Ureter (tissue), 1 donor: ENCODE results near the gene ZC3HAV1L. TPM values are rescaled to one million over a fixed set of nuclear protein-coding genes. Genes with fewer than 3 reads are reported as not detected.
"Not testable (repeated sequence)": the region's sequence is repeated elsewhere in the genome, so short reads cannot be mapped to it uniquely, and the experiment has no call there.

ENCODE experiments used
- DNase-seq: peaks from one replicate; pipeline ENCODE4 v3.0.0-alpha.2; 2020; ENCODE audit warnings: low spot score
- total RNA-seq: library from RNA; stranded (reverse); gene quantifications from one replicate; pipeline ENCODE4 v1.2.4, GENCODE V29; 2023
- donor health status: DM: yes; HTN: yes; CAD: no.

The ZC3HAV1L gene
- total RNA-seq, 1 donor from 2014 or later, result 16.2 TPM

DNA sequence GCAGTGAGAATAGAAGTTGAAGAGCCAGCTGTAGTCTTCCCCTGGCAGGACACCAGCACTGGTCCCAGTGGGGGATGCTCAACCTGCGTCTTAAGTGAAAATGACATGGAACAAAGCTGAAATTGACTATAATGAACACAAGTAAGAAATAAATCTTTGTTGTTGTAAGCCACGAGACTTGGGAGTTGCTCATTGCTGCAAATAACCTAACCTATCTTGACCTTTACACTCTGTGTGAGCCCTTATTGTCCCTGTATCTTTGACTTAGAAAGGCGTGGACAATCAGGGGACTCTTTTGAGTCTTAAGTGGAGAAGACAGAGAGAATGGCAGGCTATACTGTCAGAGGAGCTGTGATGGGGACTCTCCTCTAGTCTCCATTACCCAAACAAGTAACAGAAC is 16.9 kb downstream of the ZC3HAV1L start:
- DNase-seq, result no peak

DNA sequence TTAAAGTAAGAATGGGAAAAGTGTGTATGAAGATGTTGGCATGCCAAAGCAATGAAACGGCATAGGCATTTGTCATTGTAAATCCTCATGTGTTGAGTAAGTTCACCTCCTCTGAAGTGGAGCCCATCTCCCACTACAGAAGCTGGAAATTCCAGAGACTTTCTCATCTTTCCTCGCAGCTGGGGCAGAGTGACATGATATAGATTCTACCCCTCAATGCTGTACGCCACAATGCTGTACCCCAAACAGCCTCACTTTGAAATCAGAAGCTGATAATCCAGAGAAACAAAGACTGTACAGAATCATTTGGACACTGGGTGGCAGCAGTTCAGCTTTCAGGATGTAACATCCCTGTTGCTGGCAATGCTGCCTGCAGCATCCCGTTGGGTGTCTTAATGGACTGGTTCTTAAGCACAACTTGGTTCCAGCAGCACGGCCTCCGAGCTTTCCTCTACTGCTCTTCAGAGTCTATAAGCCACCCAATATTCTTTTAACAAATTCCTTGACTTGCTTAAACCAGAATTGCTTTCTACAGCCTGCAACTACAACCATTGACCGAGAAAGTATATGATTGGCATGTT is 18.8 kb downstream of the ZC3HAV1L start:
- DNase-seq, result peak; percentile 70

DNA sequence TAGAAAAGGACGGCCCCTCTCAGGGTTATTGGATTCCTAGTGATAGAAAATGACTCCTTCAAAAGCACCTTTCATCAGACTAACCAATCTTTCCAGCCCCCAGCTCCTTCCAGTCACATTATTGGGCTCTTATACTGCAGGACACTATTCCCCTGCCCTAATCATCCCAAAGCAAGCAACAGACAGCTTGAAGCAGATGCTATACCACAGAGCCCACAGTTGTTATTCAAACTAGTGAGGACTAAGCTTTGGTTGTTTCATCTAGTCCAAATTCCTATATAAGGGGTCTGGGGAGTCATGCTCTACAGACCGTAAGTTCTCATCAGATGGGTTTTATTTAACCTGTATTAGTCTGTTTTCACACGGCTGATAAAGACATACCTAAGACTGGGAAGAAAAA is 24.5 kb downstream of the ZC3HAV1L start:
- DNase-seq, result no peak

DNA sequence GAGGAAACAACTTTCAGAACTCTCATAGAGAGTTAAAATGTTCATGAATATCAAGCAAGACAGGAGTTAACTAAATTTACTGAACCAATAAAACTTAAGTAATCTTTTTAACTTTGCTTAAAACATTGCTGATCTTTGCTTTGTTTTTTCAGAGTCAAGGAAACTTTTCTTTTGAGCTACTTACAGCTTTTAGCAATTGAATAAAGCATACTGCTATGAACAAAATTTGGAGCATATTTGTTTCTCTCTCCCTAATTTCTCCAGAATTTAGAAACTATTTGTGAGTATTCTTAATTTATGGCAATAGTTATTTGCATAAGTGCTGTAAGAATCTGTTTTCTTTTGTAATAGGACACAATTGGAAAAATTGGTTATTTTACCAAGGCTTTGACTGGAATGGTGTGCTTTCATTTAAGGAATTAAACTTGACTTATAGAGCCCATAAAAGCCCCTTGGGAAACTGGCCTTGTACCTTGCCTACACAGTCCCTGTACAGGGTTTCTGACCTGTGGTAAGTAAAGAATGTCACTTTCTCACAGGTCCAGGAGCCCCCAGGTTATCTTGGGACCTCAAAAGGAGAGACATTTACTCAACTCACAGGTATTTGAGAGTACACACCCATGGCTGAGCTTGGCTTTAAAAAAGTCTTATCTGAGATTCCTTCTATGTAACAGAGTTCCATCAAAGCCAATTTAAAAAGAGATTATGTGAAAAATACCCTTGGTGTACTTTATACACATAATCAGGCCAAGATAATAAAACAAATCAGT is 31.3 kb downstream of the ZC3HAV1L start:
- no peak for DNase-seq

DNA sequence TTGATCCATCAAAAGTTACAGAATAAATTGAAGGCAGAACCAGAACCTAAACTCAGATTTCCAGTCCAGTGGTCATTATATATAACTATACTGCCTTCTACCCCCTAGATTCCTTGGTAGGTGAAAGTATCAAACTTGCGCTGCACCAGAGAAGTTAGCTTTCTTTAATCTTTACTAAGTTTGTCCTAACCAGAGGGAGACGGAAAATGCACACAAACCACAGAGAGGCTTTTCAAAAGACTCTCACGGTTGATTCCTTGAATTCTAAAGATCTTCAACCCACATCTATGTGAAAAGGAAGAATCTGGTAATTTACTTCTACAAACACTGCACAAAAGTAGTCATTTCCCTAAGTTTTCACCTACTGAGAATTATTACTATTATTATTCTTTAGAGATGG is 36.4 kb downstream of the ZC3HAV1L start:
- DNase-seq, result no peak

DNA sequence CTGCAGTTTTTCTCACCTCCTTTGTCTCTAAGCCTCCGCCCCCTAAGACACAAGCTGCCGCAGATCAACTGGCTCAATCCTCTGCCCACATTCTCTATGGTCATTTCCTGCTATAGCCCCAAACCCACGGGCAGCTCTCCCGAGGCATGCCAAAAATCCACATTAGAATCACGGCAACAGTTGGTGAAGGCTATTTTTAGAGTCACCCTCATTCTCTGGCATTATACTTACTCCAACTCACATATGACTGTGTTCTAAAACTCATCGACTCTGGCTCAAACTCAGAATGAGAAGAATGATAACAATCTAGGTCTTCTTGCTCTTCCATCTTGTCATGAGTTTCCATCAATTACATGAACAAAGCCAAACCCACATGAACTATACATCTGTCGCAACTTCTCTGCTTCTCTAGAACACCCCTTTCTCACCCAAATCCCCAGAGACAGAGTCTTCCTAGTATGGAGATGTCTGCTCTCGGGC is 43.8 kb downstream of the ZC3HAV1L start:
- DNase-seq, result no peak

DNA sequence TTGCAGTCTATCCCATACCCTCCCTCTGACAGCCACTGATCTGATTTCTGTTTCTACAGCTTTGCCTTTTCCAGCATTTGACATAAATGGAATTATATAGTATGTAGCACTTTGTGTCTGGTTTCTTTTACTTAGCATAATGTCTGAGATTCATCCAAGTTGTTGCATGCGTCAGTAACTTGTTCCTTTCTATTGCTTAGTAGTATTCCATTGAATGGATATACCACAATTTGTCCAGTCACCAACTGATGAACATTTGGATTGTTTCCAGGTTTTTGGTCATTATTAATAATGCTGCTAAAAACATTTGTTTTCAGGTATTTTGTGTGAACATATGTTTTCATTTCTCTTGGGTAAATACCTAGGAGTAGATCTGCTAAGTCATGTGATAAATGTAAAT is 48.2 kb downstream of the ZC3HAV1L start:
- DNase-seq, result no peak

DNA sequence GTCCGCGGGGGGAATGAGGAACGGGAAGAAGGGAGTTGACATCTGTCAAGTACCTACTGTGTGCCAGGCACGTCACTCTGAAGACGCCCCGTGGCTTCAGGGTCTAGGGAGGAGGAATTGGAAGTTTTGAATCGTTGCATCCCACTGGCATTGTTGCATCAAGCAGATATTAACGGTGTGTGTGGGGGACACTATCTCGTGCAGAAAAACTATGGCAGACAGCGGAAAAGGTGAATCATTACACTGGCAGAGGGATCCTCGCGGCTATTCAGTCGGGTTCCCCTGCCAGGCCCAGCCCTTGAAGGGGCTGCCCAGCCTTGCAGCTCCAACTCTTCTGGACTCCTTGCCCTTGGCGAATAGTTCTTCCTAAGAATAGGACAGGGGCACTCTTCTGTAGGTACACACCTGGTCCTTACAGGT is 53.6 kb downstream of the ZC3HAV1L start:
- DNase-seq, result no peak

DNA sequence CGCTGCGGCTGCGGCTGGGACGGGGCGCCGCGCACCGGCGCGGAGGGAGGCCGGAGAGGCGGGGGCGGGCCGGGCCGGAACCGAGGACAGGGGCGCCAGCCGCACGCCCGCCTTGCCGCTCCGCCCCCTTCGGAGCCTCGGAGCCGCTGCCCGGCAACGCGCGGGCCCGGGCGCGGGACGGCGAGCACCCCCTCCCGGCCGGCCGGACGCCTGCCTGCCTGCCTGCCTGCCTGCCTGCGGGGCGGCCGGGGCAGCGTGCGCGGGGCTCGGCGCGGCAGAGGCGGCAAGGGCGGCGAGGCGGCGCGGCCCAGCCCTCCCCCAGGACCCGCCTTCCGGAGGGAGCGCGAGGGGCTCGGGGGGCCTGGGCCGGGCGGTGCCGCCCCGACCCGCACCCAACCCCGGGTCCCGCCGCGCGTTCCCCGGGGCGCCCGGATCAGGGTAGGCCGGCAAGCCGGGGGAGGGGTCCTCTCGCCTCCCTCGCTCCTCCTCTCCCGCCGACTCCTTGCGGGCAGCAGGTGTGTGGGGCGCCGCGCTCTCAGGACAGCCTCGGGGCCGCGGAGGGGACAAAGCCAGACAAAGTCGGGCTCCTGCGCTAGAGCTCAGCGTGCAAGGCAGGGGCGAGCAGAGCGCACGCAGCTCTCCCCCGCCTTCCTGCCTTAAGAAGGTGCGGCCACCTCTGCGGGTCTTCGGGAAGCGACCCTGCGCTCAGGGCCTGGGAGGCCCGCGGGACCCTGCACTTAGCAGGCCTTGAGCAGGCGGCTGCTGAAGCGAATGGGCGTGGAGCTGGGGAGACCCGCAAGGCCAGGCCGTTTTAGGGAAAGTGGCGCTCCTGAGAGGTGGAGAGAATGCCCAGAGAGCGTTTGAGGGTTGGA is 54.3 kb downstream of the ZC3HAV1L start, which contains the start of gene KIAA1549:
KIAA1549 (minus strand) TSS at position 58 of the 872 bp plus-strand sequence. CDS start 120 bp downstream, outside the sequence.
- no peak for DNase-seq

DNA sequence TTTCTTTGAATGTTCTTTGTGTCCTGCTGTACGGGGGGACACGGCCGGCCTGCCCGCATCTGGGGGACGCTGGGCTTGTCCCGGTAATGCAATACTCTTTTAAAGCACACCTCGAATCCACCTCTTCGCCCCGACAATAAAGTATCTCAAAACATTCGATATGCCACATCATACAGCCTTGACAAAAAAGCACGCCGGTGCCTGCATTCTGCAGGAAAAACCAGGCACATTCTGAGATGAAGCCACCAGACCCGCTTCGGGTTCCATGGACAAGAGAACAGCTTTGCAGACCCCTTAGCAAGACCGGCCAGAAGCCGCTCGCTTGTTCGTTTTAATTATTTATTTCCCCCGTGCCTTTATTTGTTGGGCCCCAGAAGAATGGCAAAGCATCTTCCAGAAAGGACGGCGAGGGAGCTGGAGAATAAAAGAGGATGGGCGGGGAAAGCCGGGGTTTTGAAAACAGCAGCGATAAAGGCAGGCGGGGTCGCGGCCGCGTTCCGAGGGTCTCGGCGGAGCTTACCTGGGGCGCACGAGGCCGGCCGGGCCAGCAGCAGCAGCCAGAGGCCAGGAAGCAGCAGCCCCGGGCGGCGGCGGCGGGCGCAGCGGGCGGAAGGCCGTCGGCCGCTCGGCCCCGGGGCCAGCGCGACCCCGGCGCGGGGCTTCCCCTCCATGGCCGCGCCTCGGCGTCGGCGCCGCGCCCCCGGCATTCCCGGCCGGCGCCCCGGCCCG is 55.1 kb downstream of the ZC3HAV1L start:
- no peak for DNase-seq

DNA sequence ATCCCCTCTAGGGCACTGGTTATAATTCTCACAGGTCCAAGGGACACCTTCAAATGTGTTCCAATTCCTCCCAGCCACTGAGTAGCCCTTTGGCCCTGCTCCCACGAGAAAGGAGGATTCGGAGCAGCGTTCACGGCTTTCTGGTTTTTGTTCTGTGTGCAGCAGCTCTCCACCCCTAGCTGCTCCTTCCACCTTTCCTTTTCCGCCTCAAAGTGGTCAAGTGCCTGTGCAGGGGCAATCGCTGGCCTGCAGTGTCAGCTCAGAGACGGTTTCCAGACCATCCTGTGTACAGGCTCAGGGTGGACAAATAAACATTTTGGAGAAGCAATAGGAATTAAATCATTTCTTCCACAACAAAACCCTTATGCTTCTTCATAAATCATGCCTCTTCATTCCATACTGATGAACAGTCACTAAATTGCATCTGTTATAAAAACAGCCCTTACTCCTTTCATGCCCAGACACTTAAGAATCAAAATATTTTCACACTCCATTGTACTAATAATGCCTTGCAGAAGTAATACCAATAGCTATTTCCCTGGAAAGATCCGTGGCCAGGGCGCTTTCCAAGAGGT is 55.8 kb downstream of the ZC3HAV1L start:
- DNase-seq, result no peak

DNA sequence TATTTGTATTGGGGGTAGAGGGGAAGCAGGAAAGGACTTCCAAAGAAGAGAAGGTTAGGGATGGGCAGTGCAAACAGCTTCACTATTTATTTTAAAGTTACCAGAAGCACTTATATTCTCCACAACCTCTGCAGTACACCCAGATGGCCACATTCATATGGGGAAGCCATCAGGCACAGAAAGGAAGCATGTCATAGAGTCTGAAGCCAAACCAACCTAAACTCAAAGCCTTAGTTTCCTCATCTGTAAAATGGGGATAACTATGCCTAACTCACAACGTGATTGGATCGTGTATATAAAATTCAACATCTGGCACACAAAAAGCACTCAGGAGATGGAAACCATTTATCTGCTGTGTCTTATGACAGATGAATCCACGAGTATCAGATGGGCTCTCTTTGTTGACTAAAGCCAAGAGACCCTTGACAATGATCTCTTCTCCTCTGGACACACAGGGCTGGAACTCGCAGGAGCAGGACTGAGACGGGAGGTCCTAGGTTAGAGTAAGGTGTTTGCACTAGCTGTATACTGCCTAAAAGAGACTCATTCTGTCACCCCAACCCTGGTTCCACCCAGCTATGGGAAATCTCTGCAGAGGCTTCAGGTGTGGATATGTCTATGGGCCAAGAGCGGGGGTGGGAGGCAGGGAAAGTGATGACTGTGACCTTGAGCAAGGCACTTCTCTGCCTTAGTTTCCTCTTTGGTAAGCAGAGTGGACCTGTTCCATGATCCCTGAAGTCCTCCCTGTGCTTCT is 56.4 kb downstream of the ZC3HAV1L start:
- no peak for DNase-seq

DNA sequence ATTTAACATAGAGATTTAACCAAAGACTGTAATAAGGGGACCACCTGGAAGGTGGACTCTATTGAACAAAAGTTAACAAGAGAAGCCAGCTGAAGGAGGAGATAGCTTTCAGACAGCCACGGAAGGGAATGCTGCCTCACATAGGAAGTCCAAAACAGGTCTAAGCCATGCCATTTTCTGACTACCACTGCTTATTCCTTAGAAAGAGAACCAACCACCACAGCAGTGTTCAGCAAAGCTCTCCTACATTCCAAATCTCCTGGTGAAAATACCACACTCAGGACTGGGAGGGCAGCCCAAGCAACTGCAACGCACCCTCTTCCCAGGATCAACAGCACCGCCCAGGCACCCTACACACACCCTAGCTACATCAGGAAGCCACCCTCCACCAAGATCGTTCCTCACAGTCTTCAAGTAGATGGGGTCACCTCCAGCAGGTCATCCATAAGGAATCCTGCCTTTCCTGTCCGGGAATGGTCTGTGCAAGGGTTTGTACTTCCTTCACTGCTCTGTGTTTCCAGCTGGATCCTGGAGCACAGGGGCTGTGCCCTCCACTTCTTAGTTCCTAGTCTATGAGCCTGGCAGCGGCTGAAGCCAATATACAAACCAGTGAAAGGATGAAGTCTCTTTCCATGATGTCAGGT is 57.2 kb downstream of the ZC3HAV1L start:
- DNase-seq, result no peak

DNA sequence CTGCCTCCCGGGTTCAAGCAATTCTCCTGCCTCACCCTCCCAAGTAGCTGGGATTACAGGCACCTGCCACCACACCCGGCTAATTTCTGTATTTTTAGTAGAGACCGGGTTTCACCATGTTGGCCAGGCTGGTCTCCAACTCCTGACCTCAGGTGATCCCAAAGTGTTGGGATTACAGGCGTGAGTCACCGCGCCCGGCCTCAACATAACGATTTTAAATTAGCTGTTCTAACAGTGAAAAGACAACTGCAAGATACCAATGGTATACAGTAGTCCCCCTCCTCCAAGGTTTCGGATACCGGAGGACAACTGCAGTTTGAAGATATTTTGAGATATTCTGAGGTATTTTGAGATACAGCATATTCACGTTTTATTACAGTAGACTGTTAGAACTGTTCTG is 59.7 kb downstream of the ZC3HAV1L start:
- not testable (repeated sequence) for DNase-seq

Other genes starting within 250 kb of the ZC3HAV1L start
- not detected for gene TMEM213, start 238.0 kb downstream of the ZC3HAV1L start, total RNA-seq
- gene ATP6V0A4, start 237.8 kb downstream of the ZC3HAV1L start, total RNA-seq, result 1.2 TPM
- gene KIAA1549, start 54.7 kb downstream of the ZC3HAV1L start, total RNA-seq, result 6.3 TPM
- gene ZC3HAV1, start 73.7 kb upstream of the ZC3HAV1L start, total RNA-seq, result 30.0 TPM
- gene UBN2, start 195.2 kb upstream of the ZC3HAV1L start, total RNA-seq, result 36.1 TPM